HG03521 (cell line): Measurements from ENCODE around the gene RAD51B.

Source experiments
- ATAC-seq: cut with Tn5 transposase; IDR thresholded peaks from one replicate; pipeline ENCODE4 v1.9.1; 2021; ENCODE audit warnings: mild to moderate bottlenecking, moderate library complexity; ENCODE audit not compliant: unreplicated experiment

The RAD51B gene

DNA sequence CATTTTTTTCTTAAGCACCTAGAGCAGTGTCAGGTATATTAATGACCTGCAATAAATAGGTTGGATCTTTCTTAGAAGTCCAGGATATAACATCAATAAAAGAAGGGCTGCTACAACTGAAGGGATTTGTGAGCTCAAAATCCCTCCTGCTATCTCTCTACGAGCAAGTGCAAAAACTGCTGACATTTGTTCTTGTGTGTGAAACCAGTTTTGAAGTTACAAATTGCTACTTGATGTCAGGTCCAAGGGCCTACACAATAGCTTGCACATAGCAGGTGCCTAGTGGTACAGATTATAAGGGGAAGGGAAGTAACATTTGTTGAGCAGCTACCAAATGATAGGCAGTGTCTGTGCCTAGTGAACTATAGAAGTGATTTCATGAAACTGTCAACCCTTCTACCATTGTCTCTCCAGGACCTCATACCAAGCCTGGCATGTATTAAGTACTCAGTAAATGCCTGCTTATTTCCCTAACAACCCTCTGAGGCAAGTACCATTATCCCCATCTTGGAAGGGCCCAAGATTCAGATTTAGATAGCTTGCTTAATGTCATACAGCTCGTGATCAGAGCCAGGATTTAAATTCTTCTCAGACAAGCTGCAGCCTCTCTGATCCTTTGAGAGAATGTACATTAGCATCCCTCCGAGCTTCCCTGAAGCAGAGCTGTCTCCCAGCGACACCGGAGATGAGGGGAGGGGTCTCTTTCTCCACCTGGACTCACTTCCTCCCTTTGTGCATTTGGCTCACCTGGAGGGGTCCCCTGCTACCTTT is 673.0 kb downstream of the RAD51B start:
- no peak for ATAC-seq

- no peak for ATAC-seq
Observed at GRCh38 chr14:68493152-68493911, 673.8 kb downstream of the RAD51B start.

DNA sequence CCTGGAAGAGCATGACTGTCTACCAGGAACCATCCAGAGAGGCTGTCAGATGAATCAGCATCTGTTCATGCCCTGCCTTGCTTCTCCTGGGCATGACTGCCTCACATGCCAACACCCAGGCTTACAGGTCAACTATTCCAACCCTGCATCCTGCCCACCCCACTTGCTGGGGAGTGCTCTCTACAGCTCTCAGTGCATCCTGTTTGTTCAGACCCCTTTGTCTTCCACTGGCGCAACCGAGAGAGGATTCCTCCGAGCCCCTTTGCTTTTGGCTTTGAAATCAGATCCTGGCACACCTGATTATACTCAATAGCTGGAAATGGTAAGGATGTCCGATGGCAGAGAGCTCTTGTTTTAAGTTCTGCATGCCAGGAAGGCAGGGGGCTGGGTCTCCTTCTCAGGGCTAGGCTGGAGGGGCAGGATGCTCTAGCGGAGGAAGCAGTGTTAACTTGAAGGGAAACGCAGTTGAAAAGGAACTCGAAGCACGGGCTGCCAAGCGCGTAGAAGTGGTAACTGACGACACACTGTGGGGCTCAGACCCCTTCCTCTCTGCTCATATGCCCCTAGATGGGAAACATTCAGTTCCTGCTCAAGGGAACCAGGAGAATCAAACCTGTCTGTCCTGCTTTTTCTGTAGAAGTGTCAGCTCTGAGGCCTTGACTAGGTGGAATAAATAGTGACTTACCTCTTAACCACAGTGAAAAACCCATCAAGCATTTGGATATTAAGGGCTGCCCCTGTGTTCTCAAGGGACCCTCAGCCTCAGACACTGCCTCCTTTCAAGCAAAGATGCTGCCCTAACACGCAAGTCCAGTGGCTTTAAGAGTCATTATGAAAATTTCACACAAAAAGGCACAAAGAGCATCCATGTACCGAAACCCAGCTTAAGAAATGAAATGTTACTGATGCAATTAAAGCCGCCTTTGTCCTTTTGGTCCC is 675.8 kb downstream of the RAD51B start:
- ATAC-seq: no peak

DNA sequence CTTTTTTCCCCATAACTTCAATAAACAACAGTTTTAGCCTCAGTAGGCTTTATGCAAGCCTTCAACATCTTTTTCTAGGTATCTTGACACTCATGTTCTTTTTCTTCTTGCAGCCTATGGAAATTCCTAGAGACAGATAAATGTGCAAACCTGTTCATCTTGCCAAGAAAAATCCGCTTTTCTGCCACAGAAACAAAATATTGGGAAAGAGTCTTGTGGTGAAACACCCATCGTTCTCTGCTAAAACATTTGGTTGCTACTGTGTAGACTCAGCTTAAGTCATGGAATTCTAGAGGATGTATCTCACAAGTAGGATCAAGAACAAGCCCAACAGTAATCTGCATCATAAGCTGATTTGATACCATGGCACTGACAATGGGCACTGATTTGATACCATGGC is 677.4 kb downstream of the RAD51B start:
- no peak for ATAC-seq

- ATAC-seq: no peak
Observed at GRCh38 chr14:68499451-68499850, 679.9 kb downstream of the RAD51B start.

DNA sequence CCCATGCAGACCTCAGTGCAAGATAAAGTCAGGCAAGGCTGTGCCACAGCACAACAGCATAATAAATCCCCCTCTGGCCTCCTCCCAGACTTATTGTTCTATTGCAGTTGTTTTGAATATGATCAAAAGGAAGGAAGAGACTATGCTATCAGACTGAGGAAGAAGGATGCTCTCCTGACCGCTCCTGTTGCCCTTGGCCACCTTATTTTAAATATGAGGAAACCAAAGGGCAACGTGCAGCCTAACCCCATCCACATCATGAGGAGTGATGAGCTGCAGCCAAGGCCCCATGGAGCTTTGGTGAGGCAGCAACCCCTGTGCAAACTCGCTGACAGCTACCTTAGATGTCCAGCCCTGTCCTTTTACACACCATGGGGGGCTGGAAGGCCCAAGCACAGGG is 681.6 kb downstream of the RAD51B start:
- no peak for ATAC-seq

- no peak for ATAC-seq
Observed at GRCh38 chr14:68501614-68502052, 682.1 kb downstream of the RAD51B start.

DNA sequence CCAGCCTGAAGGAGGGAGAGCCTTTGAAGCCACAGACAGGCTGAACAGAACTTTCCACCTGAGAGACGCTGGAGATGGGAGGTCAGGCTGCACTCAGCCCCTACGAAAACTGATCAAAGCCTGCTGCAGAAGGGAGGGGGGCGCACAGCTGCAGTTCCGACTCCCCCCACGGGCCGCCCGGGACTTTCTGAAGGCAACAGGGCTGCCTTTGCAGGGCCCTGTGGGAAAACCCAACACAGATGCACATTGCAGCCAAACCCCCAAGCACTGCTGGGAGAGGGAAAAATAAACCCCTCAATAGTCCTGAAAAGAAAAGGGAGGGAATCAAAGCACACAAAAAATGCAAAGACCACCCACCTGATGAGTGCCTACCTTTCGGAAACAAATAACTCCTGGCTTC is 682.7 kb downstream of the RAD51B start:
- no peak for ATAC-seq

- no peak for ATAC-seq
Observed at GRCh38 chr14:68503186-68503825, 683.7 kb downstream of the RAD51B start.

GRCh38 chr14:68504861-68505260 is 685.3 kb downstream of the RAD51B start:
- no peak for ATAC-seq

DNA sequence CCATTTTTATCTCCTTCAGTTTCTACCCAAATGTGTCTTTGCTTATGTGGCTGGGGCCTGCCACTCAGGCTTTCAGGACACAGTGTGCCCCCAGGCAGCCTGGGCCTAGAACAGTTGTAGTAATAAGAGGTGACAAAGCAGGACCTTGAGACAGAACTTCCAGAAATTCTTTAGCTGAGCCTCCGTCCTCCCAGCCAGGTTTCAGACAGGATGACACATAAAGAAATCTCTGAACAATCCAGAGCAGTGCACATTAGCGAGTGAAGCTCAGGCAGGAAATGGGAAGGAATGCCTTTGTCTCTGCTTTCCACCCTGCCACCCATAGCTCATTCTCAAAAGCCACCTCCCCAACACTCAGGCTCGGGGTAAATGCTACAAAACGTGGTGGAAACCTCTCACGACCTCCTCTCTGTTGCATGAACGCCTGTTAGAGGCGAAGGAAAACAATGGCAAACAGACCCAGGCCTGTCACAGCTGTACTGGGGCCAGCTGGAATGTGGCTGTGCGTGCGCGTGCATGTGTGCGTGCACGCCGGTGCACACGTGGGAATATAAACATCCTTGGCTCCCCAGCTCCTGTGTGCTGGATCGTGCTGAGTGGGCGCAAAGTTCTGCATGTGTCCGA is 686.6 kb downstream of the RAD51B start:
- no peak for ATAC-seq

DNA sequence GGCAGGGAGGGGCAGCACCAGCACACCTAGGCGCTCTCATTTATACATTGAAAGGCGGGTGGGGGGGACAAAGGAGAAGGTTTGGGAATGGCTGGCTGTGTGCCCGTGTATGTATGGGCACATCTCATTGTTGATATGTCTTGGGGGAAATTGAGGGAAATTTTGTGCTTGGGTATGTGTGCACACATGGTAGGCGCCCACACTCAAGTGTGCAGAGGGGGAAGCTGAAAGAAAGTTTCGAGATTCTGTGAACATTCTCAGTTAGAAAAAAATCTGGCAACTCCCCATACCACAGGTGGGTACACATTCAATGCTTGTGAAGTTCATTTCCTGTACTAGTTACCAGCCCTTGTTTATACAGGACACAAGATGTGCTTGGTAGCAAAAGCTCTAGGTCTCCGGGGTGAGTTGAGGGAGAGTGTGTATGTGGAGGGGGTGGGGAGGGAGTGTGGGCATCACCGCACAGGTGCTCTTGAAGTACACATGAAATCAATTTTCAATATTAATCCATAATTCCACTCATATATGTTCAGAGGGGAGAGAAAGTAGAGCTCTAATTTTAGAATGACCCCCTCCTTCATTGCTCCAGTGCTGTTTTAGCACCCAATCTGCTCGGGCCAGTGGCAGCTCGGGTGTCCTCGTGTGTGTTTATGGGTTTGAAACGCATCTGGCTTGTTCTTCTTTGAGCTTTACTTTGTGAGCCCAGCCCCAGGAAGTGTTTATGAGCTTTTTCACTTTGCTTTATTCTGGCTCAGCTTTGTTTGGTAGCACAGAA is 687.3 kb downstream of the RAD51B start:
- no peak for ATAC-seq

DNA sequence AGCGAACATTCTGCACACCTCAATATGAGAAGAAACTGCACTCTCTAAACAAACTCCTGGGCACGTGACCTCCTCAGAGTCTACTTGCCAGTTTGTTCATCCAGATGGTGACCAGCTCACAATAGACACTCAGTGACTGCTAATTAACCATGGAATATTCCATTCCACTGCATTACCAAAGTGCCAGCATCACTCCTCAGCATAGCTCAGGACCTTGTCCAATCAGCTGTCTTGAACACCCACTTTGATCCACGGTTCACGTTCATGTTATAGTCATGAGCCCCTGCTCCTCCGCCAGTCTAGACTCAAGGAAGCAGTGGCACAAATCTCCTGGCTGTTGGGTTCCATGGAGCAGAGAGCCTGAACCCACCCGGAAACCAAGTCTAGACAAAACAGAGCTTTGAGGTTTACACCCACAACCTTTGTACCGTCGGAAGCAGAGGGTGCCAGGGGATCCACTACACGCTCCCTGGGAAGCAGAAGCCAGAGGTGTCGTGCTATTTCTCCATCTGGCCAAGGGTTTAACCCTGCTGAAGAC is 688.0 kb downstream of the RAD51B start:
- no peak for ATAC-seq

DNA sequence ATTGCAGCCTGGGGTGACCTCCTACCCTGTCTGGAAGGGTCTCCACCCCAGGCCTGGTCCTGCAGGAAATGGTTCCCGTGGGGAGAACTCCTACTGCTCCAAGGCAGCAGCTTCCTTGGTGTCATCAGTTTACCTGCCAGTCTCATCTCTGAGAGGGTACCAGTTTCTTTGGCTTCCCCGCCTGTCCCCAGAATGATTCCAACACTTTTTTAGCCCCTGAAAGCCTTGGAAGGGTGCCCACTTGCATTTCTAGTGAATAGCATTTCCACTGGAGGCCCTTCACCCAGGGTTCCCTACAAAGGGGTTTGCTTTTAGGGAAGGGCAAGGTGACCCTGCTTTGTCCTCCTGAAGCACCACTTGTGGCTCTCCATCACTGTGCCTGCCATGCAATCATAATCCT is 689.0 kb downstream of the RAD51B start:
- no peak for ATAC-seq

DNA sequence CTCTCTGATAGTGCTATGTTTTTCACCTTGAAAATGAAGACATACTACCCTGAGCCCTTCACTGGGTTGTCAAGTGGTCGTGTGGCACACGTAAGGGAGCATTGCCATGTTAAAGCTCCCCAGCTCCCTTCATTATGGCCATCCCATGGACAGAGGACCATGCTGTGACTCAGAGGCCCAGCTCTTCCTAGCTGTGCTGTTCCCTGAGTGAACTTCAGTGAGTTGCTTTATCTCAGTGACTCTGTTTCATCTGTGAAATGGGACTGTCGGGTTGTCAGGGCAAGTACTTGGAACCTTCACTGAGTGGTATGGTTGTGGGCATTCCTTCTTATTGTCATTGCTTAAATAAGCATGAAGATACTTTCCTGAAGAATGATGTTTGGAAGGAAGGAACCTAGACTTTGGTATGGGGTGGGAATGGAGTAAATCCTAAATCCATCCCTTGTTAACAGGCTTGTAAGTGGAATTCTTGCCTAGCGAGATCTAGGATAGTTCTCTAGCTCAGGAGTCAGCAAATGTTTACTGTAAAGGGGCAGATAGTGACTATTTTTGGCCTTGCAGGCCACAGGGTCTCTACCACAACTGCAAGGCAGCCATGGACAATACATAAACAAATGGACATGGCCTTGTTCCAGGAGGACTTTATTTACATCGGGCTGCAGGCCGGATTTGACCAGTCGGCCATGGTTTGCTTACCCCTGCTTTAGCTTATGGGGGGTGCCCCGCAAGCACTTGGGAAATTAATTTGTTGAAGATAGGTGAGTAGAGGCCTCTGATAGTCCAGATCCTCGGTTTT is 689.8 kb downstream of the RAD51B start:
- no peak for ATAC-seq

- ATAC-seq: no peak
Observed at GRCh38 chr14:68510201-68511128, 690.9 kb downstream of the RAD51B start.
